Osteoblast (primary cell): ENCODE results near the gene CHN2. TPM values are rescaled to one million over a fixed set of nuclear protein-coding genes. Genes with fewer than 3 reads are reported as not detected.

ENCODE experiments used
- DNase-seq: peaks from one replicate; pipeline ENCODE4 v3.0.0; 2011; ENCODE audit warnings: low spot score, mixed read lengths; ENCODE audit not compliant: insufficient read length; ENCODE audit errors: missing footprints
- H2AFZ ChIP-seq: 2 replicates; pipeline ENCODE4 v1.6.0; 2011; ENCODE audit warnings: mild to moderate bottlenecking, low read length
- H3K27ac ChIP-seq: 2 replicates; pipeline ENCODE4 v1.5.1; 2011; ENCODE audit warnings: mild to moderate bottlenecking, low read depth, low read length, moderate library complexity
- H3K27me3 ChIP-seq: 2 replicates; pipeline ENCODE4 v1.6.0; 2012; ENCODE audit warnings: mild to moderate bottlenecking, control low read depth, inconsistent platforms, low read length, moderate library complexity; ENCODE audit not compliant: insufficient read depth
- H3K36me3 ChIP-seq: 2 replicates; pipeline ENCODE4 v1.5.1; 2011; ENCODE audit warnings: mild to moderate bottlenecking, low read length, control low read depth, moderate library complexity; ENCODE audit not compliant: insufficient read depth
- H3K4me1 ChIP-seq: 2 replicates; pipeline ENCODE4 v1.5.1; 2011; ENCODE audit warnings: mild to moderate bottlenecking, low read length, control low read depth, moderate library complexity; ENCODE audit not compliant: insufficient read depth
- H3K4me2 ChIP-seq: 2 replicates; pipeline ENCODE4 v1.6.0; 2011; ENCODE audit warnings: mild to moderate bottlenecking, low read length; ENCODE audit not compliant: insufficient read depth
- H3K4me3 ChIP-seq: fragments of 200-600 bp; sonication (generic); 3 replicates; pipeline ENCODE4 v1.5.1; 2012; ENCODE audit warnings: mild to moderate bottlenecking, low read length, inconsistent platforms; ENCODE audit not compliant: insufficient read depth
- H3K79me2 ChIP-seq: 2 replicates; pipeline ENCODE4 v1.6.0; 2012; ENCODE audit warnings: mild to moderate bottlenecking, low read length, control low read depth, inconsistent platforms; ENCODE audit not compliant: insufficient read depth
- H3K9me3 ChIP-seq: 2 replicates; pipeline ENCODE4 v1.5.1; 2011; ENCODE audit warnings: low read depth, low read length, control low read depth
- H4K20me1 ChIP-seq: 2 replicates; pipeline ENCODE4 v1.6.0; 2012; ENCODE audit warnings: mild to moderate bottlenecking, low read length, control low read depth; ENCODE audit not compliant: insufficient read depth
- CTCF ChIP-seq: IDR thresholded peaks from 2 replicates; pipeline ENCODE4 v1.5.1; 2011; ENCODE audit warnings: mild to moderate bottlenecking, low read depth, low read length, moderate library complexity; ENCODE audit errors: extremely low read depth
- total RNA-seq: library from RNA; depleted of rRNA; stranded (reverse); fragments of >200 nt; gene quantifications from 2 replicates; pipeline ENCODE4 v1.2.3, GENCODE V29; 2012

The CHN2 gene
- total RNA-seq, 1 donor = under 0.01 TPM

GRCh38 chr7:29340696-29341095 is 146.1 kb downstream of the CHN2 start:
- Histone ChIP-seq H3K27ac (no peak overlapping the region), H3K36me3 (no peaks in the 10 kb centered on the region), H3K4me1 (no peaks in the 10 kb centered on the region), H3K9me3 (no peaks in the 10 kb centered on the region), H3K27me3 (peaks cover 5% of the 10 kb centered on the region), H3K4me3 (no peak overlapping the region), H2AFZ (no peak overlapping the region), H3K79me2 (no peaks in the 10 kb centered on the region), H4K20me1 (no peaks in the 10 kb centered on the region), H3K4me2 (no peak overlapping the region)
- DNase-seq = no peak
- no peak for TF ChIP-seq CTCF

GRCh38 chr7:29341156-29341555 is 146.6 kb downstream of the CHN2 start:
- H2AFZ ChIP-seq = no peak overlapping the region
- no peak for TF ChIP-seq CTCF
- H3K9me3 ChIP-seq = no peaks in the 10 kb centered on the region
- H3K4me1 ChIP-seq = no peaks in the 10 kb centered on the region
- H4K20me1 ChIP-seq = no peaks in the 10 kb centered on the region
- DNase-seq = no peak
- no peak overlapping the region for H3K4me3 ChIP-seq
- no peaks in the 10 kb centered on the region for H3K36me3 ChIP-seq
- no peak overlapping the region for H3K27ac ChIP-seq
- peaks cover 5% of the 10 kb centered on the region for H3K27me3 ChIP-seq
- H3K4me2 ChIP-seq = no peak overlapping the region
- H3K79me2 ChIP-seq = no peaks in the 10 kb centered on the region

- Histone ChIP-seq H3K4me3 (no peak overlapping the region), H3K36me3 (no peaks in the 10 kb centered on the region), H2AFZ (no peak overlapping the region), H3K79me2 (no peaks in the 10 kb centered on the region), H3K4me1 (no peaks in the 10 kb centered on the region), H3K9me3 (no peaks in the 10 kb centered on the region), H3K4me2 (no peak overlapping the region), H4K20me1 (no peaks in the 10 kb centered on the region), H3K27me3 (peaks cover 8% of the 10 kb centered on the region), H3K27ac (no peak overlapping the region)
- no peak for TF ChIP-seq CTCF
- no peak for DNase-seq
Measured at GRCh38 chr7:29342761-29343160, 148.2 kb downstream of the CHN2 start.

- H3K4me2 ChIP-seq = no peak overlapping the region
- no peak for DNase-seq
- no peaks in the 10 kb centered on the region for H3K9me3 ChIP-seq
- H3K79me2 ChIP-seq = no peaks in the 10 kb centered on the region
- no peaks in the 10 kb centered on the region for H3K36me3 ChIP-seq
- H4K20me1 ChIP-seq = no peaks in the 10 kb centered on the region
- H3K4me1 ChIP-seq = no peaks in the 10 kb centered on the region
- peaks cover 9% of the 10 kb centered on the region for H3K27me3 ChIP-seq
- no peak overlapping the region for H3K27ac ChIP-seq
- no peak overlapping the region for H3K4me3 ChIP-seq
- no peak overlapping the region for H2AFZ ChIP-seq
- TF ChIP-seq CTCF = no peak
Measured at GRCh38 chr7:29343399-29343798, 148.8 kb downstream of the CHN2 start.
